Stomach (tissue), 9 donors: ENCODE data around the gene ZNF716. TPM values are rescaled to one million over a fixed set of nuclear protein-coding genes. Genes with fewer than 3 reads are reported as not detected.

ENCODE experiments used
- DNase-seq, 2 donors: peaks; one replicate each; pipeline versions ENCODE4 v3.0.0 to v3.0.0-alpha.2; 2013 to 2019
- H3K27ac ChIP-seq, 5 donors: fragments of 200-600 bp in 4 of 5; sonication (generic) in 4 of 5; one replicate each; pipeline ENCODE4 v1.5.1; 2013 to 2019; ENCODE audit warnings: mild to moderate bottlenecking in 1 of 5, moderate library complexity in 1 of 5
- H3K27me3 ChIP-seq, 3 donors: fragments of 200-600 bp; sonication (generic); one replicate each; pipeline ENCODE4 v1.5.1; 2017 to 2019; ENCODE audit warnings: mixed run types in 1 of 3
- H3K36me3 ChIP-seq, 4 donors: fragments of 200-600 bp; sonication (generic); 1 replicate in 3 of 4; 2 replicates in 1 of 4; pipeline ENCODE4 v1.5.1; 2016 to 2019
- H3K4me1 ChIP-seq, 4 donors: fragments of 200-600 bp; sonication (generic); one replicate each; pipeline ENCODE4 v1.5.1; 2016 to 2019
- H3K4me3 ChIP-seq, 4 donors: fragments of 200-600 bp; sonication (generic) in 3 of 4; one replicate each; pipeline ENCODE4 v1.5.1; 2016 to 2019; ENCODE audit warnings: mild to moderate bottlenecking in 1 of 4
- H3K9me3 ChIP-seq, 4 donors: fragments of 200-600 bp; sonication (generic); one replicate each; pipeline ENCODE4 v1.5.1; 2016 to 2019
- CTCF ChIP-seq, 7 experiments: fragments of 450-650 bp in 4 of 7; fragments of 200-600 bp in 3 of 7; sonication (generic) in 3 of 7; IDR thresholded peaks; one replicate each; pipeline ENCODE4 v1.5.1; 2016 to 2019; ENCODE audit warnings: antibody characterized with exemption in 7 of 7, control low read depth in 2 of 7, mild to moderate bottlenecking in 1 of 7
- EP300 ChIP-seq: sonication (generic); formaldehyde crosslinking; IDR thresholded peaks from one replicate; pipeline ENCODE4 v1.6.1; 2017; ENCODE audit warnings: antibody characterized with exemption
- POLR2A ChIP-seq, 4 donors: fragments of 450-650 bp; IDR thresholded peaks; one replicate each; pipeline ENCODE4 v1.6.1; 2016; ENCODE audit warnings: antibody characterized with exemption in 4 of 4, control low read depth in 2 of 4, mild to moderate bottlenecking in 1 of 4, moderate library complexity in 1 of 4
- POLR2AphosphoS5 ChIP-seq, 3 donors: sonication (generic); formaldehyde crosslinking; IDR thresholded peaks; one replicate each; pipeline ENCODE4 v1.6.1; 2016; ENCODE audit warnings: antibody characterized with exemption in 3 of 3
- WGBS, 5 donors: extraction: QIAGEN DNeasy Blood & Tissue Kit in 3 of 5; methylation state at CpG; one replicate each; pipeline versions ENCODE4 v1.1.5 to v1.1.7; 2013 to 2018; 5-methylcytosine and 5-hydroxymethylcytosine counted together
- intact Hi-C: fragments of 100-400 bp; cut with DNase I; formaldehyde crosslinking; loops from one replicate; pipeline ENCODE4 v1.15.1; 2023; ENCODE audit warnings: low total_unique reads
- polyA plus RNA-seq, 3 donors: library from polyadenylated mRNA; stranded (reverse); fragments of 200-250 nt; gene quantifications; one replicate each; pipeline ENCODE4 v1.2.3, GENCODE V29; 2013
- total RNA-seq, 5 donors: library from RNA; depleted of rRNA; stranded (reverse); fragments of >200 nt; gene quantifications; one replicate each; pipeline versions ENCODE4 v1.1.0 to v1.2.3, GENCODE V29; 2014 to 2016
- donor health status: healthy with polysubstance abuse.
- donor health status: Bipolar disorder and iron deficiency.
- donor health status: healthy.

Gene ZNF716
- total and polyA plus RNA-seq, 8 donors: 0.18 TPM; not detected in 7

- H3K36me3 ChIP-seq: no peaks in the 10 kb centered on the region
- TF ChIP-seq POLR2A (IDR thresholded peaks at IDR 0.05) (no peak), POLR2AphosphoS5 (IDR thresholded peaks at IDR 0.05) (no peak), EP300 (no peak), CTCF (IDR thresholded peaks at IDR 0.05) (no peak)
- H3K27ac ChIP-seq: no peak overlapping the region
- intact Hi-C loops: no loop called here
- H3K4me3 ChIP-seq: no peak overlapping the region
- peaks cover 0 to 79% (median 55%) of the 10 kb centered on the region in 4 donors for H3K9me3 ChIP-seq
- 56 to 71% (median 69%) methylated on average over 7 to 9 of the region's 9 CpGs; no CpG with 5 or more reads in 1 of the 5 donors for WGBS, 5 donors
- no peaks in the 10 kb centered on the region for H3K4me1 ChIP-seq
- no peaks in the 10 kb centered on the region for H3K27me3 ChIP-seq
- DNase-seq: no peak
Observed at GRCh38 chr7:57415730-57416129, 34.2 kb upstream of the ZNF716 start.

- no peak for DNase-seq
- H3K27ac ChIP-seq: no peak overlapping the region
Observed at GRCh38 chr7:57416601-57417358, 33.2 kb upstream of the ZNF716 start.

GRCh38 chr7:57417736-57418135 lies 32.2 kb upstream of the ZNF716 start:
- no peak for DNase-seq
- Histone ChIP-seq H3K4me1 (no peaks in the 10 kb centered on the region), H3K9me3 (peaks cover 0 to 63% (median 41%) of the 10 kb centered on the region in 4 donors), H3K27ac (no peak overlapping the region), H3K27me3 (no peaks in the 10 kb centered on the region), H3K36me3 (no peaks in the 10 kb centered on the region), H3K4me3 (no peak overlapping the region)
- intact Hi-C loops: no loop called here
- 50 to 75% (median 54%) methylated on average over 2 to 3 of the region's 3 CpGs; no CpG with 5 or more reads in 1 of the 5 donors for WGBS, 5 donors
- TF ChIP-seq CTCF (IDR thresholded peaks at IDR 0.05): no peak
- TF ChIP-seq POLR2A (IDR thresholded peaks at IDR 0.05): no peak
- TF ChIP-seq POLR2AphosphoS5 (IDR thresholded peaks at IDR 0.05): no peak
- TF ChIP-seq EP300: no peak

More at GRCh38 chr7:57416601-57417358, 33.2 kb upstream of the ZNF716 start:
- Histone ChIP-seq H3K4me1 (no peaks in the 10 kb centered on the region), H3K36me3 (no peaks in the 10 kb centered on the region), H3K27me3 (no peaks in the 10 kb centered on the region), H3K9me3 (peaks cover 0 to 68% (median 47%) of the 10 kb centered on the region in 4 donors), H3K4me3 (no peak overlapping the region)
- TF ChIP-seq CTCF (IDR thresholded peaks at IDR 0.05) (no peak), EP300 (no peak), POLR2A (IDR thresholded peaks at IDR 0.05) (no peak), POLR2AphosphoS5 (IDR thresholded peaks at IDR 0.05) (no peak)
- intact Hi-C loops: no loop called here
- WGBS, 5 donors: 77 to 92% (median 81%) methylated on average over 2 to 8 of the region's 8 CpGs; no CpG with 5 or more reads in 1 of the 5 donors

GRCh38 chr7:57423768-57424167 lies 26.2 kb upstream of the ZNF716 start:
- no peaks in the 10 kb centered on the region for H3K4me1 ChIP-seq
- no peak for DNase-seq
- H3K4me3 ChIP-seq: no peak overlapping the region
- TF ChIP-seq CTCF (IDR thresholded peaks at IDR 0.05) (no peak), POLR2A (IDR thresholded peaks at IDR 0.05) (no peak), EP300 (no peak), POLR2AphosphoS5 (IDR thresholded peaks at IDR 0.05) (no peak)
- H3K27ac ChIP-seq: no peak overlapping the region
- peaks cover 0 to 15% (median 0%) of the 10 kb centered on the region in 3 donors for H3K27me3 ChIP-seq
- no peaks in the 10 kb centered on the region for H3K36me3 ChIP-seq
- peaks cover 6 to 61% (median 36%) of the 10 kb centered on the region in 4 donors for H3K9me3 ChIP-seq
- 52 to 60% (median 54%) methylated on average over 3 of the region's 3 CpGs for WGBS, 5 donors
- intact Hi-C loops: no loop called here
